ENCODE results near the gene KLHL9. TPM values are rescaled to one million over a fixed set of nuclear protein-coding genes. Genes with fewer than 3 reads are reported as not detected.
"Not testable (repeated sequence)": the region's sequence is repeated elsewhere in the genome, so short reads cannot be mapped to it uniquely, and the experiment has no call there.

Gene KLHL9
- total RNA-seq, 1 experiment from 2014 or later, result 10.5 TPM

DNA sequence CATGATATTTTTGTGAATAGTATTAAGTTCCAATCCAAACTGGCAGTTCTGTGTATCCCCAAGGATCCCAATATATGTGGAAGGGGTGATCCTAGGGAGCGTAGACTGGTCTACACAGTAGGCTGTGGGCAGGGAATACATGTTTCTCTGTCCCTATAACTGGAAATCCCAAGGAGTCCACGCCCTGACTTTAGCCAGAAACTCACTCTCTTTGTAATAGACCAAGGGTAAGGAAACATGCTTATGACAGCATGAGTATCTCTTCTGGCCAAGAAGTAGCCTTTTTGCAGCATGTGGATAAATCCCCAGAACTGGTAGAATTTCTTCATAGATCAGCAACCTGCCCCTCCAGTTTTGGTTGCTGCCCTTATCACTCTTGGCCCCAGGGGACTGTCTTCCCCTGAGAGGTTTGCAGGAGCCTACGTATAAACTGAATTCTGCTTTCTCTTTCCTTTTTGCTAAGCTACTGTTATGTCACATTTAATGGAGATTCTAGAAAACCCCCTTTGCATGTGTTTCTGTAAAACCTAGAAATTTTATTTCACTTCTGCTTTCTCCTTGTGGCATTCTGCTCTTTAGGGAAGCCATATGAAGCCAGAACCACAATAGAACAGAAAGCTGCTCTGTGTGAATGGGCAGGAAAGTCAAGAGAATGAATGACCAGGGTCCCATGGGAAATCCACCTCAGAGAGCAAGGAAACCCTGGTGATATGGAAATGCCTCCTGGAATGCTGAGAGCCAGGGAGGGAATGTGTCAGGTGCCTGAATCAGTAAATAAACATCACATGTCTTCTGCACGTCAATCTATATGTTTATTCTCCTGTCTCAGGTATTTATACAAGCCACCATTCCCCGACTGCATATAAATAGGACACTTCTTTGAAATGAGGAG lies 46.5 kb upstream of the KLHL9 start:
- Histone ChIP-seq H3K27ac (no peak overlapping the region), H3K4me1 (replicated peaks; ENCODE audit: insufficient read depth) (peaks cover 6% of the 10 kb centered on the region; the same call in 1 of the 2 replicates), H3K9me3 (ENCODE audit: insufficient read depth, low read depth) (no peaks in the 10 kb centered on the region), H3K9me2 (ENCODE audit: insufficient read depth) (no peaks in the 10 kb centered on the region), H3F3A (ENCODE audit: insufficient read depth, low read depth) (no peaks in the 10 kb centered on the region), H2AFZ (peak overlapping the region; percentile 28; the same call in 1 of the 2 replicates), H3K4me3 (no peak overlapping the region), H3K4me2 (0 out of 2 replicates have a peak overlapping the region, but pooled peaks have one; percentile 10), H3K36me3 (ENCODE audit: low read depth) (no peaks in the 10 kb centered on the region), H4K20me1 (ENCODE audit: insufficient read depth) (no peaks in the 10 kb centered on the region), H3K27me3 (ENCODE audit: insufficient read depth, low read depth) (no peaks in the 10 kb centered on the region), H3K79me2 (ENCODE audit: low read depth) (no peaks in the 10 kb centered on the region)
- intact Hi-C loops (cut with micrococcal nuclease; ENCODE audit: unreplicated experiment), result no loop called here
- TF ChIP-seq, protein P1, sequence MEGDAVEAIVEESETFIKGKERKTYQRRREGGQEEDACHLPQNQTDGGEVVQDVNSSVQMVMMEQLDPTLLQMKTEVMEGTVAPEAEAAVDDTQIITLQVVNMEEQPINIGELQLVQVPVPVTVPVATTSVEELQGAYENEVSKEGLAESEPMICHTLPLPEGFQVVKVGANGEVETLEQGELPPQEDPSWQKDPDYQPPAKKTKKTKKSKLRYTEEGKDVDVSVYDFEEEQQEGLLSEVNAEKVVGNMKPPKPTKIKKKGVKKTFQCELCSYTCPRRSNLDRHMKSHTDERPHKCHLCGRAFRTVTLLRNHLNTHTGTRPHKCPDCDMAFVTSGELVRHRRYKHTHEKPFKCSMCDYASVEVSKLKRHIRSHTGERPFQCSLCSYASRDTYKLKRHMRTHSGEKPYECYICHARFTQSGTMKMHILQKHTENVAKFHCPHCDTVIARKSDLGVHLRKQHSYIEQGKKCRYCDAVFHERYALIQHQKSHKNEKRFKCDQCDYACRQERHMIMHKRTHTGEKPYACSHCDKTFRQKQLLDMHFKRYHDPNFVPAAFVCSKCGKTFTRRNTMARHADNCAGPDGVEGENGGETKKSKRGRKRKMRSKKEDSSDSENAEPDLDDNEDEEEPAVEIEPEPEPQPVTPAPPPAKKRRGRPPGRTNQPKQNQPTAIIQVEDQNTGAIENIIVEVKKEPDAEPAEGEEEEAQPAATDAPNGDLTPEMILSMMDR (conservative IDR thresholded peaks at IDR 0.05), result no peak
- no peak for TF ChIP-seq EZH2 (IDR thresholded peaks at IDR 0.05; ENCODE audit: low read depth)
- BruUV-seq (replicated peaks), result no TSS peak
- ChIA-PET CTCF (no interaction called here), POLR2A (ENCODE audit: unreplicated experiment) (no interaction called here)
- DNase-seq, result no peak

DNA sequence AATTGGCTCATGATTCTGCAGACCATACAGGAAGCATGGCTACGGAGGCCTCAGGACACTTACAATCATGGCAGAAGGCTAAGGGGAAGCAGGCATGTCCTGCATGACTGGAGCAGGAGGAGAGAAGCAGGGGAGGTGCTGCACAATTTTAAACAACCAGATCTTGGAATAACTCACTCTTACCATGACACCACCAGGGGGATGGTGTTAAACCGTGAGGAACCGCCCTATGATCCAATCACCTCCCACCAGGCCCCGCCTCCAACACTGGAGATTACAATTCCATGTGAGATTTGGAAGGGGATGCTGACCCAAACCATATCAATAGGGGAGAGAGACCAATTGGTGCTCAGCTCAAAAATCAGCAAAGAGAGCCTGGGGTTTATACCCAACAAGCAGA lies 36.3 kb upstream of the KLHL9 start:
- intact Hi-C loops (cut with micrococcal nuclease; ENCODE audit: unreplicated experiment); H2AFZ ChIP-seq; H3F3A ChIP-seq (ENCODE audit: insufficient read depth, low read depth); H3K9me3 ChIP-seq (ENCODE audit: insufficient read depth, low read depth); H3K27ac ChIP-seq; H4K20me1 ChIP-seq (ENCODE audit: insufficient read depth); H3K9me2 ChIP-seq (ENCODE audit: insufficient read depth); H3K36me3 ChIP-seq (ENCODE audit: low read depth); H3K4me2 ChIP-seq; H3K4me1 ChIP-seq (replicated peaks; ENCODE audit: insufficient read depth); BruUV-seq (replicated peaks); DNase-seq; H3K27me3 ChIP-seq (ENCODE audit: insufficient read depth, low read depth); CTCF ChIA-PET; H3K4me3 ChIP-seq; H3K79me2 ChIP-seq (ENCODE audit: low read depth): not testable (repeated sequence)
- POLR2A ChIA-PET (ENCODE audit: unreplicated experiment), result interaction anchor here (0.6 kb wide), 1 partner anchor 713 kb away, joined by 3 read pairs; no protein-coding TSS in a partner anchor

DNA sequence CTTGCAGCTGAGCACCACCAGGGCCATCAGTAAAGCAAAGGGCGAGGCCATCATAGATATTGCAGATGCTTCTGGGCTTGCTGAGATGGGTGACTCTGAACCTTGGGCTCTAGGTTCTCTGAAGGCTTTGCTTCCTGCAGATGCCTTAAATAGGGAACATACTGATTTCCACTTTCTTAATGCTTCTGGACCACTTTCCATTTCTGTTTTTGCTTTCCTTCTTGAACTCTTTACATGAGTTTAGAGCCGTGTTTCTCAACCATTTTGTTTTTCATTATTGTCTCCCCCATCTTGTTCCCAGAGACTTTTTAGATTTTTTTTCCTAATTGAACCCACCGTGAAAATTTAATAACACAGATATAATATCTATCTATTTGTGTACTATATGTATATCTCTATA lies 32.8 kb upstream of the KLHL9 start, which contains the start of gene IFNA13:
Gene IFNA13 (minus strand): TSS at position 101 of the 400 bp plus-strand sequence. CDS start 47 bp downstream, at position 54.
- no peaks in the 10 kb centered on the region for H3K4me1 ChIP-seq (replicated peaks; ENCODE audit: insufficient read depth)
- H3K27ac ChIP-seq, result no peak within 1 kb of the TSS
- H3K4me2 ChIP-seq, result no peak within 1 kb of the TSS
- H3K9me2 ChIP-seq (ENCODE audit: insufficient read depth), result no peaks in the 10 kb centered on the region
- DNase-seq, result no peak
- TF ChIP-seq EZH2 (IDR thresholded peaks at IDR 0.05; ENCODE audit: low read depth), result no peak
- TF ChIP-seq, protein P1 (conservative IDR thresholded peaks at IDR 0.05), result no peak
- H4K20me1 ChIP-seq (ENCODE audit: insufficient read depth), result no peaks in the 10 kb centered on the region
- H3F3A ChIP-seq (ENCODE audit: insufficient read depth, low read depth), result no peaks in the 10 kb centered on the region
- ChIA-PET POLR2A (ENCODE audit: unreplicated experiment) (no interaction called here), CTCF (no interaction called here)
- no peaks in the 10 kb centered on the region for H3K79me2 ChIP-seq (ENCODE audit: low read depth)
- no peaks in the 10 kb centered on the region for H3K27me3 ChIP-seq (ENCODE audit: insufficient read depth, low read depth)
- intact Hi-C loops (cut with micrococcal nuclease; ENCODE audit: unreplicated experiment), result no loop called here
- no peak within 1 kb of the TSS for H3K4me3 ChIP-seq
- no peaks in the 10 kb centered on the region for H3K9me3 ChIP-seq (ENCODE audit: insufficient read depth, low read depth)
- no peaks in the 10 kb centered on the region for H3K36me3 ChIP-seq (ENCODE audit: low read depth)
- no TSS peak for BruUV-seq (replicated peaks)
- H2AFZ ChIP-seq, result no peak within 1 kb of the TSS

DNA sequence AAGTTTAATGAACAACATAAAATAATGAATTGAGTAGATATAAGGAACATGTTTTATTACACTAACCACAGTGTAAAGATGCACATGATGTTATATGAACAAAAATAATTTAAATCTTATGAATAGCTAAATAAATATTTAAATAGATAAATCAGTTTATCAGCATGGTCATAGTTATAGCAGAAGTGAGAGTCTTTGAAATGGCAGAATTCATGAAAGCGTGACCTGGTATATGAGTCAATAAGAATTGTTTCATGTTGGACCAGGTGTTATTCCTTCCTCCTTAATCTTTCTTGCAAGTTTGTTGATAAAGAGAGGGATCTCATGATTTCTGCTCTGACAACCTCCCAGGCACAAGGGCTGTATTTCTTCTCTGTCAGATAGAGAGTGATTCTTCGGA lies 32.0 kb upstream of the KLHL9 start:
- intact Hi-C loops (cut with micrococcal nuclease; ENCODE audit: unreplicated experiment); BruUV-seq (replicated peaks); POLR2A ChIA-PET (ENCODE audit: unreplicated experiment): not testable (repeated sequence)

More for the DNA sequence above, 32.0 kb upstream of the KLHL9 start:
- H3K9me2 ChIP-seq (ENCODE audit: insufficient read depth); H3F3A ChIP-seq (ENCODE audit: insufficient read depth, low read depth); H3K4me2 ChIP-seq; H3K27me3 ChIP-seq (ENCODE audit: insufficient read depth, low read depth); H3K27ac ChIP-seq; H3K4me3 ChIP-seq; CTCF ChIA-PET; DNase-seq; H3K79me2 ChIP-seq (ENCODE audit: low read depth); H3K4me1 ChIP-seq (replicated peaks; ENCODE audit: insufficient read depth); H4K20me1 ChIP-seq (ENCODE audit: insufficient read depth); H3K9me3 ChIP-seq (ENCODE audit: insufficient read depth, low read depth); H3K36me3 ChIP-seq (ENCODE audit: low read depth); H2AFZ ChIP-seq: not testable (repeated sequence)
